Measurements from ENCODE around the gene F8.
"Not testable (repeated sequence)": the region's sequence is repeated elsewhere in the genome, so short reads cannot be mapped to it uniquely, and the experiment has no call there.

Gene F8

GRCh38 chrX:154980330-154981115 lies 42.0 kb downstream of the F8 start:
- DNase-seq: peak; percentile 32 to 55 (median 45)

- DNase-seq: no peak
Measured at GRCh38 chrX:154979629-154980028, 42.9 kb downstream of the F8 start.

- no peak for DNase-seq
Measured at GRCh38 chrX:154968353-154968752, 54.2 kb downstream of the F8 start.

- no peak for DNase-seq
Measured at GRCh38 chrX:154967603-154968002, 54.9 kb downstream of the F8 start.

- DNase-seq: no peak
Measured at GRCh38 chrX:154961947-154962346, 60.6 kb downstream of the F8 start.

- not testable (repeated sequence) for DNase-seq
Measured at GRCh38 chrX:154955799-154956198, 66.7 kb downstream of the F8 start.

DNA sequence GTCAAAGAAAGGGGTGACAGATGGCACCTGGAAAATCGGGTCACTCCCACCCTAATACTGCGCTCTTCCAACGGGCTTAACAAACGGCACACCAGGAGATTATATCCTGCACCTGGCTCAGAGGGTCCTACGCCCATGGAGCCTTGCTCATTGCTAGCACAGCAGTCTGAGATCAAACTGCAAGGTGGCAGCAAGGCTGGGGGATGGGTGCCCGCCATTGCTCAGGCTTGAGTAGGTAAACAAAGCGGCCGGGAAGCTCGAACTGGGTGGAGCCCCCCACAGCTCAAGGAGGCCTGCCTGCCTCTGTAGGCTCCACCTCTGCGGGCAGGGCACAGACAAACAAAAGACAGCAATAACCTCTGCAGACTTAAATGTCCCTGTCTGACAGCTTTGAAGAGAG lies 83.3 kb downstream of the F8 start:
- not testable (repeated sequence) for DNase-seq

- not testable (repeated sequence) for DNase-seq
Measured at GRCh38 chrX:154924771-154925170, 97.8 kb downstream of the F8 start.

GRCh38 chrX:154918060-154918483 lies 104.5 kb downstream of the F8 start:
- no peak for DNase-seq

DNA sequence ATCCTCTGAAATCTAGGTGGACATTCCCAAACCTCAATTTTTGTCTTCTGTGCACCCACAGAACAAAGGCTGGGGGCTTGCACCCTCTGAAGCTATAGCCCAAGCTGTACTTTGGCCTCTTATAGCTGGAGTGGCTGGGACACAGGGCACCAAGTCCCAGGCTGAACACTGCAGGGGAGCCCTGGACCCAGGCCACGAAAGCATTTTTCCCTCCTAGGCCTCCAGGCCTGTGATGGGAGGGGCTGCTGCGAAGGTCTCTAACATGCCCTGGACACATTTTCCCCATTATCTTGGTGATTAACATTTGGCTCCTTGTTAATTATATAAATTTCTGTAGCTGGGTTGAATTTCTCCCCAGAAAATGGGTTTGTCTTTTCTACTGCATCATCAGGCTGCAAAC lies 108.5 kb downstream of the F8 start:
- no peak for DNase-seq

- DNase-seq: not testable (repeated sequence)
Measured at GRCh38 chrX:154910528-154910927, 112.0 kb downstream of the F8 start.

DNA sequence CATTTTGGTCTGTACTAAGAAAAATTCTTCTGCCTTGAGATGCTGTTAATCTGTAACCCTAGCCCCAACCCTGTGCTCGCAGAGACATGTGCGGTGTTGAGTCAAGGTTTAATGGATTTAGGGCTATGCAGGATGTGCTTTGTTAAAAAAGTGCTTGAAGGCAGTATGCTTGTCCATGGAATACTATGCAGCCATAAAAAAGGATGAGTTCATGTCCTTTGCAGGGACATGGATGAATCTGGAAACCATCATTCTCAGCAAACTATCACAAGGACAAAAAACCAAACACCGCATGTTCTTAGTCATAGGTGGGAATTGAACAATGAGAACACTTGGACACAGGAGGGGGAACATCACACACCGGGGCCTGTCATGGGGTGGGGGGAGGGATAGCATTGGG lies 112.5 kb downstream of the F8 start:
- not testable (repeated sequence) for DNase-seq

DNA sequence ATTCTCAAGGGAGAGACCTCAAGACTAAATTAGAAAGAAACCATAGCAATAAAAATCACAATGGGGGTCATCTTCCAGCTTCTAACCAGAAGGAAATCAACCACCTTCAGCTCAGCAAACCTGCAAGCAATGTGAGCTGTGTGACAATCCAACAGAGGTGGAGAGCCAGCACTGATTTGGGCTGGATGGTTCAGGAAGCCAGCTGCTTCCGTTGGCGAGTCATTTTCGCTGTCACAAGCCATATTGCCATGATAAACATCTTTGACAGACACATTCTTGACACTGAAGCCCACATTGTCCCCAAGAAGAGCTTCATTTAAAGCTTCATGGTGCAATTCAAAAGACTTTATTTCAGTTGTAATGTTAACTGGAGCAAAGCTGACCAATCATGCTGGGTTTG lies 113.7 kb downstream of the F8 start:
- no peak for DNase-seq

- DNase-seq: no peak
Measured at GRCh38 chrX:154902408-154902807, 120.1 kb downstream of the F8 start.

DNA sequence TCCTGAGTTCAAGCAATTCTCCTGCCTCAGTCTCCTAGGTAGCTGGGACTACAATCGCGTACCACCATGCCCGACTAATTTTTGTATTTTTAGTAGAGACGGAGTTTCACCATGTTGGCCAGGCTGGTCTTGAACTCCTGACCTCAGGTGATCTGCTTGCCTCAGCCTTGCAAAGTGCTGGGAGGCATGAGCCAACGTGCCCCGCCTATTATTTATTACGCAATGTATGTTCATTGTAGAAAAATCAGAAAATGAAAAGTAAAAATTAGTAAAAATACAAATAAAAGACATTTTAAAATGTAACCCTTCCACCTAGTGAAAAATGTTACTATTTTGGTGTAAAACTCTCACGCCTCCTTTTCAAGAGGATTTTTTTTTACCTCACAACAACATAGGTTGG lies 122.2 kb downstream of the F8 start:
- DNase-seq: no peak

DNA sequence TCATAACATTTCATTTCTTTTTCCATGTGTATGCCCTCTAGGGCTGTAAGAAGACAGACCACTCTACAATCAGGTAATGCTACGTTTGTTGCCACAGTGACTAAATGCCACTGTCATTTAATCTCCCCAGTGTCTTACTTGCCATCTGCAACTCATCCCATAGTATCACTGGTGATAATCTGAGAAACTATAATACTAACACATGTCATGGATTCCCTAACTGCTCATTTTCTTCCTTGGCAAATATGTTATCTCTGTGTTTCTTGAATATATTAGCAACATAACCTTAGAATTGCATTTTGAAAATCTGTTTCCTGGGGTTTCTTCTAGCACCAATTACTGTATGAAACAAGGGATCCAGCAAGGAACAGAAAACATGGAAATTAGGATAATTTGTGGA lies 130.2 kb downstream of the F8 start:
- no peak for DNase-seq

GRCh38 chrX:154890990-154891639 lies 131.4 kb downstream of the F8 start:
- DNase-seq: no peak

DNA sequence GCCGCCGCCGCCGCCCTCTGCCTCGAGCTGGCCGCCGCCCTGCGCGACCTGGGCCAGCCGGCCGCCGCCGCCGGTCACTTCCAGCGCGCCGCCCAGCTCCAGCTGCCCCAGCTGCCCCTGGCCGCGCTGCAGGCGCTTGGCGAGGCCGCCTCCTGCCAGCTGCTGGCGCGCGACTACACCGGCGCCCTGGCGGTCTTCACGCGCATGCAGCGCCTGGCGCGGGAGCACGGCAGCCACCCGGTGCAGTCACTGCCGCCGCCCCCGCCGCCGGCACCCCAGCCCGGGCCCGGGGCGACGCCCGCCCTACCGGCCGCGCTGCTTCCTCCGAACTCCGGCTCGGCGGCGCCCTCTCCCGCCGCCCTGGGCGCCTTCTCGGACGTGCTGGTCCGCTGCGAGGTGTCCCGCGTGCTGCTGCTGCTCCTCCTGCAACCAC lies 135.7 kb downstream of the F8 start:
- not testable (repeated sequence) for DNase-seq

GRCh38 chrX:154886069-154886788 lies 136.3 kb downstream of the F8 start, which contains the start of gene F8A1:
Gene F8A1, plus strand, starts transcription at chrX:154886355. Its CDS starts 20 bp downstream, at chrX:154886375.
- DNase-seq: not testable (repeated sequence)

DNA sequence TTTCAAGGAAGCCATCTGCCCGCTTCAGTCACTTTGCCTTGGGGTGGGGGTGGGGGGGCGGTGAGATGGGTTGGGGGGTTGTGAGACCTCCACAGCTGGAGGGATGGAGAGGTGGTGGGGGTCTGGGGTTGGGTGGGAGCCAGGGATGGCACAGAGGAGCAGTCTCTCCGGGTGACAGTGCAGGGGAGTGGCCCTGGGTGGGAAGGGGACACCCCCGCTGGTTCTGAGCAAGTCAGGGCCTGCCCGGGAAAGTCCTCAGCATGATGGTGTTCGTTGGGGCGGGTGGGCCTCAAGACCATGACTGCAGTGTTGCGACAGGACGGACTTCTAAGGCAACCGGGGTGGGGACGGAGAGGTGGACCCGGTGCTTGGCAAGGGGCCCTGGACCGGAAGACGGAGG lies 137.0 kb downstream of the F8 start:
- not testable (repeated sequence) for DNase-seq

DNA sequence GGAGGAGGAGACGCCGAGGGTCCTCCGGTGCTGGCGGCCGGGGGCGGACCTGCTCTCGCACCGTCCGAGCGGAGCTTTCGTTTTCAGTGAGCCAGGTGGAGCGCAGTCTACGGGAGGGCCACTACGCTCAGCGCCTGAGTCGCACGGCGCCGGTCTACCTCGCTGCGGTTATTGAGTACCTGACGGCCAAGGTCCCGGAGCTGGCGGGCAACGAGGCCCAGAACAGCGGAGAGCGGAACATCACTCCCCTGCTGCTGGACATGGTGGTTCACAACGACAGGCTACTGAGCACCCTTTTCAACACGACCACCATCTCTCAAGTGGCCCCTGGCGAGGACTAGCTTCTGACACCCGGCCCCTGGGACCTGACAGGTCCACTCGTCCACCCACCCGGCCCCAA lies 137.5 kb downstream of the F8 start:
- not testable (repeated sequence) for DNase-seq

DNA sequence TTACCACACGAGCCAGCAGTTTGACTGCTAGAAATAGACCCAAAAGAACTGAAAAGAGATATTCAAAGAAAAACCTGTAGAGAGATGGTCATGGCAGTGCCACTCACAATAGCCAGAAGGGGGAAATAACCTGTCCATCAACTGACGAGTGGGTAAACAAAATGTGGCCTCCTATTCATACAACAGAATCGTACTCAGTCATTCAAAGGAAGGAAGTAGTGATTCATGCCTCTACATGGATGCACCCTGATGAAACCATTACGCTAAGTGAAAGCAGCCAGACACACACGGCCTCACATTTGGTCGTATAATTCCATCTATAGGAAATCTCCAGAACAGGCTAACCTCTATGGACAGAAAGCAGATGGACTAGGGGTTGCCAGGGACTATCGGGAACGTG lies 138.5 kb downstream of the F8 start:
- DNase-seq: not testable (repeated sequence)

- DNase-seq: no peak
Measured at GRCh38 chrX:154873329-154873728, 149.2 kb downstream of the F8 start.

GRCh38 chrX:154868522-154868921 lies 154.0 kb downstream of the F8 start:
- DNase-seq: not testable (repeated sequence)
